Heart left ventricle (tissue), 13 donors: ENCODE data around the gene CCDC117.

ENCODE experiments used
- CTCF ChIP-seq, 12 donors: fragments of 200-600 bp; sonication (generic) in 4 of 12; IDR thresholded peaks; one replicate each; pipeline versions ENCODE4 v1.5.0 to v1.8.0; 2018 to 2022; ENCODE audit warnings: antibody characterized with exemption in 12 of 12, mild to moderate bottlenecking in 5 of 12
- POLR2A ChIP-seq, 2 donors: fragments of 450-650 bp; IDR thresholded peaks; one replicate each; pipeline ENCODE4 v1.6.1; 2017; ENCODE audit warnings: antibody characterized with exemption in 2 of 2, mild to moderate bottlenecking in 2 of 2, moderate library complexity in 2 of 2
- donor health status: ischemic (EF 13 %, LVEDD 7.1; RV severe dilation, severe dysfunction).
- donor health status: DM: no; HTN: yes; CAD: no.
- donor health status: DM: no; HTN: no; CAD: no.
- donor health status: ischemic (EF 25% LVEDD 6.9; RV normal size, moderate dysfunction).
- donor health status: ischemic (EF 25% LVEDD 5.7; RV mildly dilated, moderate dysfunction).
- donor health status: ischemic (EF 35%, LVEDD 5.7; RV mildly dilated, moderate dysfunction).
- donor health status: nonischemic (EF 11% LVEDD 7.7; RV severe dilation, severe dysfunction).
- donor health status: DM: yes; HTN: yes; CAD: no.
- donor health status: PGD.
- donor health status: ischemic (EF 29% LVEDD 5.4; RV normal size, mild dysfunction).
- donor health status: nonischemic (EF 23%, LVEDD 6.1; RV moderate dilation, normal function).

GRCh38 chr22:28835630-28836189, 63.2 kb downstream of the CCDC117 start:
- TF ChIP-seq CTCF (IDR thresholded peaks at IDR 0.05) (no peak), POLR2A (IDR thresholded peaks at IDR 0.05) (no peak)
